HG02759 (cell line): ENCODE results near the gene MMP17.

ENCODE experiments used
- ATAC-seq: cut with Tn5 transposase; IDR thresholded peaks from one replicate; pipeline ENCODE4 v1.9.1; 2021; ENCODE audit warnings: mild to moderate bottlenecking, moderate library complexity; ENCODE audit not compliant: unreplicated experiment

Gene MMP17

DNA sequence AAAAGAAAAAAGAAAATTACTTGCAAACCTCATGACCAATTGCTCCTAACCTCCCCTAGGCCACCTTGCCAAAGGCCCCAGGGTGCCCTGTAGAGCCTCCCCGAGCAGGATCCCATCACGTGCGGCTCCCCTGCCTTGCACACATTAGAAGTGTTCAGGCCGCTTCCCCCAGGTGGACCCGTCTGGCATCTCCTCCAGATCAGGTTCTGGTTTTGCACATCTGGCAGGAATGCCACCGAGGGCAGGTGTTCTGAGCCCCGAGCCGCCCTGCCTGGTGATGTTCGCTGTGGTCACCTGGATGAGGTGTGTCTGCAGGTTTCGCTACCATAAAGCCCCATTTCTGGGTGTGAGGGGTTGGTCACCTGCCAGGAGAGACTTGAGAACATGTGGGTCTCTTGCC is 19.3 kb downstream of the MMP17 start:
- ATAC-seq, result no peak

DNA sequence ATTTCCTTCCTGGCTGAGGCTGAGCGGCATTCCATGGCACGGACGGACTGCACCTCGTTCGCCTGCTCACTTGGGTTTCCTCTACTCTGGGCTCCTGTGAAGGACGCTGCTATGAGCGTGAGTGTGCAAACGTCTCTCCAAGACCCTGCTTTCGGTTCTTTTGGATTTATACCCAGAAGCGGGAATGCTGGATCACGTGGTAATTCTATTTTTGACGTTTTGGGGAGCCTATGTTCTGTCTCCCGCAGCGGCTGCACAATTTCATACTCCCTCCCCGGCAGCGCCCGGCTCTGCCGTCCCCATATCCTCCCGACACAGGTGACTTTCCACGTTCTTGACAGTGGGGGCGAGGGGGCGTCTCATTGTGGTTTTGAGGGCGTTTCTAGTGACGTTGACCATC is 20.6 kb downstream of the MMP17 start:
- ATAC-seq, result no peak

DNA sequence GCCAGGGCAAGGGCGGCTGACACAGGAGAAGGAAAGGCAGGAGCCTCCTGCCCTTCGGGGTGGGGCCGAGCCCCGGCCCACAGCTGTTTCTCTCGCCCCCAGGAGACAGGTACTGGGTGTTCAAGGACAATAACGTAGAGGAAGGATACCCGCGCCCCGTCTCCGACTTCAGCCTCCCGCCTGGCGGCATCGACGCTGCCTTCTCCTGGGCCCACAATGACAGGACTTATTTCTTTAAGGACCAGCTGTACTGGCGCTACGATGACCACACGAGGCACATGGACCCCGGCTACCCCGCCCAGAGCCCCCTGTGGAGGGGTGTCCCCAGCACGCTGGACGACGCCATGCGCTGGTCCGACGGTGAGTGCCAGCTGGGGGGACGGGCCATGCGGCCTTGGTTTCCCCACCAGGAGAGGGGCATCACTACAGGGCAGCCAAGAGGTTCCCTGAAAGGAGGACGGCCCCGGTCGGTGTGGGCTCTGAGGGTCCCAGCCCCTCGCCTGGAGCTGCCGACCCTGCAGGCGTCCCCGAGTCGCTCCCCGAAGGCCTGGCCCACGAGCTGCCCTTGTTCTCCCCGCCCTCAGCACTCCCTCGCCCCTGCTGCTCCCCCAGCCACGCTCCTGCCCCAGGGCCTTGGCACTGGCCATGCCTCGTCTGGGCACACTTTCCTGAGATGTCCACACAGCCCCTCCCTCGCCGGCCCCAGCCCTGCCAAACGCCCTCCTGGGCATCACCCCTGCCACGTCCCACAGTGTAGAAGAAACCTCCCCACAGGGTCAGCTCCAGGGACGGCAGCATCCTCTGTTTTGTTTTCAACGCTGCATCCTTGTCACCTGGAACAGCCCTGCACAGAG is 21.7 kb downstream of the MMP17 start:
- ATAC-seq, result no peak

DNA sequence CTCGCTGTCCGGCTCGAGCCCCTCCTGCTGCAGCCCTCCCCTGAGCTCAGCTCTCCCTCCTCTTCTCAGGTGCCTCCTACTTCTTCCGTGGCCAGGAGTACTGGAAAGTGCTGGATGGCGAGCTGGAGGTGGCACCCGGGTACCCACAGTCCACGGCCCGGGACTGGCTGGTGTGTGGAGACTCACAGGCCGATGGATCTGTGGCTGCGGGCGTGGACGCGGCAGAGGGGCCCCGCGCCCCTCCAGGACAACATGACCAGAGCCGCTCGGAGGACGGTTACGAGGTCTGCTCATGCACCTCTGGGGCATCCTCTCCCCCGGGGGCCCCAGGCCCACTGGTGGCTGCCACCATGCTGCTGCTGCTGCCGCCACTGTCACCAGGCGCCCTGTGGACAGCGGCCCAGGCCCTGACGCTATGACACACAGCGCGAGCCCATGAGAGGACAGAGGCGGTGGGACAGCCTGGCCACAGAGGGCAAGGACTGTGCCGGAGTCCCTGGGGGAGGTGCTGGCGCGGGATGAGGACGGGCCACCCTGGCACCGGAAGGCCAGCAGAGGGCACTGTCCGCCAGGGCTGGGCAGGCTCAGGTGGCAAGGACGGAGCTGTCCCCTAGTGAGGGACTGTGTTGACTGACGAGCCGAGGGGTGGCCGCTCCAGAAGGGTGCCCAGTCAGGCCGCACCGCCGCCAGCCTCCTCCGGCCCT is 22.8 kb downstream of the MMP17 start:
- no peak for ATAC-seq

DNA sequence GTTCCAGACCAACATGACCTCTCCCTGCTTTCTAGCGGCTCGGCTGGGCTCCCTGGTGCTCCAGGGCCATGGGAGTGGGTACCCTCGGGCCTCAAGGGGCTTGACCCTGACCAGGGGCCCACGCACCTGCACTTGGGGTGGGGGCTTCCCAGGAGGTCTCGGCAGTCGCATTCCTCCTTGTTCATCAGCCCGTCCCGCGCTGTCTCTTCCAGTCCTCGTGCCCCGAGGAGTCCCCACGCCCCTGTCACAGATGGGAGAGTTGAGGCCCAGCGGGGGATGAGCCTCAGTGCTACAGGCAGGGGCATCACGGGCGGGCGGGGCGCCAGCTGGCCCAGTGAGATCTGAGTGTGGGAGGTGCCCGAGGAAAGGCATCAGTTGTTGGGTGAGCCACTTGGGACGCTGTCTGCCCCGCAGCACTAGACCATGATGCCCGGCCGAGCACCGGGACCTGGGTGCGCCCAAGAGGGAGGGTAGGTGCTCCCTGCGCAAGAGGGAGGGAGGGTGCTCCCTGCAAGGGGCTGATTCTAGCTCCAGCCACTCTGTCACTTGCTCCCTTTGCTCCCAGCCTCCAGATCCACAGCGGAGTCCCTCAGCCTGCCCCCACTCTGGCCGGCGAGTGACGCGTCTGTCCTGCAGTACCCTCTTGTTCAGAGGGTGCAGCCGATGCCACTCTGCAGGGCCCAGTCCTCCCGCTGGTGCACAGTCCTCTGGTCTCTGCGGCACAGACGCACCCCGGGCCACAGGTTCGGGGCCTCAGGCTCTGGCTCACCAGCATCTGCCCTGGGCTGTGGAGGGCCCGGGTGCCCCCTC is 23.8 kb downstream of the MMP17 start:
- ATAC-seq, result no peak

DNA sequence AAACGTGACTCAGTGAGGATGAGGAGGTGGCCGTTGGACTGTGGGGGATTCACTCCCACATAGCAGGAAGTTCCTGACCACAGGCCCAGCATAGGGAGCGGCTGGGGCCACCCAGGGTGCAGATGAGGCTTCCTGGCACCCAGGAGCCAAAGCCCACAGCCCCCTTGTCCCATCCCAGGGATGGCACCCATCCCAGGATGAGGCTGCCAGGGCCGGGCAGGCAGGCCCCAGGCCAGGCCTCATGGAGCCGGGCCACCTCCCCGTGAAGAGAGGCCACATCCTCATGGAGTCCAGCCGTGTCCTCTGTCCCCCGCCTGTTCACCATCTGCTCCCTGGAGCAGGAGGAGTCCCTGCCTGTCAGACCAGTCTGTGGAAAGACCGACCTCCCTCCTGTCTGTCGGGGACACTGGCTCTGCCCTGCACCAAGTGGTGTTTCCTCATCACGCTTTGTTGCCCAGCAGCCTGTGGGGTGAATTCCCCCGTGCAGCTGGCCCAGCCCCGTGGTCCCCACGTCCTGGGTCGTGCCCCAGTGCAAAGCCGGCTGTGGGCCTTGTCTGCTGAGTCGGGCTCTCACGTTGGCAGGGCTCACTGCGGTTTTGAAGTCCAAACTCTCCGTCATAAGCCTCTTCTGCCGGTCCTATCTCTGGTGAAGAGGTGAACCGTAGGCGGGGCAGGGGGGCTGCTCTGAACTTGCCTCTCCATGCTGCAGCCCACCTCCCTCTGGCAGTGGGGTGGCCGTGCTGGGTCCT is 24.5 kb downstream of the MMP17 start:
- ATAC-seq, result peak; percentile 86

DNA sequence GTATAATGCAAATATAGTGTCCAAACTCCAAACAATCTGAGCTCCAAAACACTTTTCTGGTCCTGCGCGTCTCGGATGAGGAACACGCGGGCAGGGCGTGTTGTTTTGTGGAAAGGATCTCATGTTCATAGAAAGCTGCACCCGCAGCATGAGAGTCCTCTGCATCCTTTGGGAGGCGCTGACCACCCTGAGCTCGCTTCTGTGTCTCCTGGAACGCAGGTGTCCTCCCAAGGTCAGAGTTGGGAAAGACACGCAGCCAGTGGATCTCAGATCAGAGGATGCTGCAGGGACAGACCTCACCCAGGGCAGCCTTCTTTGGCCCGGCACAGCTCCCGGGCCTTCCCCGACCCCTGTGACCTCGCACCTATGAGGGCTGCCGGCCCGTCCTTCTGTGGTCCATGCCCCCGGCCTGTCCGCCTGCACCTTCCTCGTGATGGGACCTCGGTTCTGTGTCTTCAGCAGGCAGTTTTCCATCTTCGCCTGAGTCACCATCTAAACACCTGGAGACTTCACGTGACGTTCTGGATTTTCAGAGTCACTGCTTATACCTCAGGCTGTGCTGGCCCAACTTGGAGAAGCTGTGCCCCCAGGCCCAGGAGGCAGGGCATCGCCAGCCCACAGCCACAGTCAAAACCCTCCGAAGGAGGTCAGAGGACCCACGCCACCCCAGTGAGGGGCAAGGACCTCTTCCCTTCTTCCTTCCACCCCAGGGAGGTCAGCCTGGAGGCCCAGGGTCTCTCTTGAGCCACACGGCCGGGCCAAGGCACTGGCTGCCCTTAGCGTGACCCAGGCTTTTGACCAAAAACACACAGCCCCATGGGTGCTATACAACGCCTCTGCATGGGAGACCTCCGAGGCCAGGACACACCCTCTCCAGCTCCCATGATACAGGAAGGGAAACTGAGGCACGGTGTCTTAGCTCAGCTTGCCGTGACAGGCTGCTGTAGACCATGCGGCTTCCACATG is 25.9 kb downstream of the MMP17 start:
- no peak for ATAC-seq

DNA sequence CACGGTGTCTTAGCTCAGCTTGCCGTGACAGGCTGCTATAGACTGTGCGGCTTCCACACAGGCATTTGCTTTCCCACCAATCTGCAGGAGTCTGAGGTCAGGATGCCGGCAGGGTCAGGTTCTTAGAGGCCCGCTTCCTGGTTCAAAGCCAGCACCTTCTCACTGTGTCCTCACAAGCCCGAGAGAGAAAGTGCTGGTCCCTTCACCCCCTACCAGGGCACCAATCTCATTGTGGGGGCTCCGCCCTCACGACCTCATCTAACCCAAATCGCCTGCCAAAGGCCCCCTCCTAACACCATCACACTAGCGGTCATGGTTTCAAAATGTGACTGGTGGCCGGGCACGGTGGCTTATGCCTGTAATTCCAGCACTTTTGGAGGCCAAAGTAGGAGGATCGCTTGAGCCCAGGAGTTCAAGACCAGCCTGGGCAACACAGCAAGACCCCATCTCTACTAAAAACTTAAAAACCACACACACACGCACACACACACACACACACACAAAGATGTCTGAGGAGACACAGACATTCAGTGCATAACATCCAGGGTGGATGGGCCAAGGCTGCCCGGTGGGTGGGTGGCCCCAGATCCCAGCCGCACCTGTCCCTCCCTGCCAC is 26.8 kb downstream of the MMP17 start:
- no peak for ATAC-seq

DNA sequence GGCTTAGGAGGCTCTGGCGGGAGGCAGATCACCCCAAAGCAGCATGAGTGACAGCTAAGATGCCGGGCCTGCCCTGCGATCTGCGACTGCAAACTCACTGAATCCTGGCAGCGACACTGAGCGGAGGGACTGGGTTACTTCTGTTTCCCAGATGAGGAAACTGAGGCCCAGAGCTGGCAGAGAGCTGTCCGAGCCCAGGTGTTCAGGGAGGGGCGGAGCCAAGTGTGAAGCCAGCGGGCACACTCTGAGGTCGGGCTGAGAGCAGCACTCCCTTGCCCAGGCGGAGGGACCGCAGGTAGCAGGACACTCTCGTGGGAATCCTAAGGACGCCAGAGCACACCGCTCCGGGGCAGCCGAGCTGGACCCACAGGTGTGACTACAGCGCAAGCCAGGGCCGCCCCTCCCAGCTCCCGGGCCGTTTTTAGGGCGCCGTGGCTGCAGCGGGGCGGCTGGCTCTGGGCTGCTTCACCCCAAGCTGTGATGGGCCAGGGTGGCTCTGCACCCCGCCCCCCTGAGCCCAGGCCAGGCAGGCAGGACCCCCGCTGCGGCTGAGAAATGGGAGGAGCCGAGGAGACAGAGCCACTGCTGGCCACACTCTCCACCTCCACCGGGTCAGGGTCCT is 27.4 kb downstream of the MMP17 start:
- no peak for ATAC-seq

DNA sequence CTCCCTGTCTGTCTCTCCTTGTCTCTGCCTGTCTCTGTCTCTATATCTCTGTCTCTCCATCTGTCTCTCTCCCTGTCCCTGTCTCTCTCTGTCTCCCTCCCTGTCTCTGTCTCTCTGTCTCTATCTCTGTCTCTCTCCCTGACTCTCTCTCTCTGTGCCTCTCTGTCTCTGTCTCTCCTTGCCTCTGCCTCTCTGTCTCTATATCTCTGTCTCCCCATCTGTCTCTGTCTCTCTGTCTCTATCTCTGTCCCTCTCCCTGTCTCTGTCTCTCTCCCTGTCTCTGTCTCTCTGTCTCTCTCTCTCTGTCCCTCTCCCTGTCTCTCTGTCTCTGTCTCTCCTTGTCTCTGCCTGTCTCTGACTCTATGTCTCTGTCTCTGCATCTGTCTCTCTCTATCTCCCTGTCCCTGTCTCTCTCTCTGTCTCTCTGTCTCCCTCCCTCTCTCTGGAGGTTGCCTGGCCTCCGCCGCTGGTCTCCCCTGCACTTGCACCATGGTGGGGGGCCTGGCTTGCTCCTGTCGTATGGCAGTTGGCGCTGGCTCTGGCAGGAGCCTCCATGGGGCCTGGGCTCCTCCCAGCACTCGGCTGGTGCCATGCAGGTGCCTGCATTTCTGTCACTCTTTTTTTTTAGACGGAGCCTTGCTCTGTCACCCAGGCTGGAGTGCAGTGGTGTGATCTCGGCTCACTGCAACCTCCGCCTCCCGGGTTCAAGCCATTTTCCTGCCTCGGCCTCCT is 28.3 kb downstream of the MMP17 start:
- ATAC-seq, result no peak

DNA sequence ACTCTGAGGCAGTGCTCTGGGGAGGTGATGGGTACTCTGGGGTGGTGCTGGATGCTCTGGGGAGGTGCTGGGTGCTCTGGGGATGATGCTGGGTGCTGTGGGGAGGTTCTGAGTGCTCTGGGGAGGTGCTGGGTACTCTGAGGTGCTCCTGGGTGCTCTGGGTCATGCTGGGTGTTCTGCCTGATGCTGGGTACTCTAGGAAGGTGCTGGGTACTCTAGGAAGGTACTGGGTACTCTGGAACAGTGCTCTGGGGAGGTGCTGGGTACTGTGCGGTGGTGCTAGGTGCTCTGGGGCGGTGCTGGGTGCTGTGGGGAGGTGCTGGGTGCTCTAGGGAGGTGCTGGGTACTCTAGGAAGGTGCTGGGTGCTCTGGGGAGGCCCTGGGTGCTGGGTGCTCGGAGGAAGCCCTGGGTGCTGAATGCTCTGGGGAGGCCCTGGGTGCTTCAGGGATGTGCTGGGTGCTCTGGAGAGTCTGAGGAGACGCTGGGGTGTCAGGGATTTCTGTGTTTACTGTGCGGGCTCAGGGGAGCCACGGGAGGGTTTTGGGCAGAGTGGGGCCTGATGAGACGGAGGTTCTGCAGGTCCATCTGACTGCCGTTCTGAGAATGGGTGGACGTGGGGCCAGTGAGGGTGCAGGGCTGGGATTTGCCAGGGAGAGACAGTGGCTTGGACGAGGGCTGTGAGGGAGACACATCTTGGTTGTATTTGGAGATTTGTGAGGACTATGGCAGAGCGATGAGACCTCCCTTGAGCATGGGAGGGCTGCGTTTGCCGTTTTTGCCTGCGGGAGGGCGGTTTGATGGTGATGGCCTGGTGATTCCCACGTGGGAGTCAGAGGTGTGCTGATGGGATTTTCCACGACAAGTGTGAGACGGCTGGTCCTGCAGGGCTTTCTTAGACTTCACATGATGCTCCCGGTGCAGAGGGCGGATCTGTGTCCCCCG is 30.0 kb downstream of the MMP17 start:
- ATAC-seq, result no peak

DNA sequence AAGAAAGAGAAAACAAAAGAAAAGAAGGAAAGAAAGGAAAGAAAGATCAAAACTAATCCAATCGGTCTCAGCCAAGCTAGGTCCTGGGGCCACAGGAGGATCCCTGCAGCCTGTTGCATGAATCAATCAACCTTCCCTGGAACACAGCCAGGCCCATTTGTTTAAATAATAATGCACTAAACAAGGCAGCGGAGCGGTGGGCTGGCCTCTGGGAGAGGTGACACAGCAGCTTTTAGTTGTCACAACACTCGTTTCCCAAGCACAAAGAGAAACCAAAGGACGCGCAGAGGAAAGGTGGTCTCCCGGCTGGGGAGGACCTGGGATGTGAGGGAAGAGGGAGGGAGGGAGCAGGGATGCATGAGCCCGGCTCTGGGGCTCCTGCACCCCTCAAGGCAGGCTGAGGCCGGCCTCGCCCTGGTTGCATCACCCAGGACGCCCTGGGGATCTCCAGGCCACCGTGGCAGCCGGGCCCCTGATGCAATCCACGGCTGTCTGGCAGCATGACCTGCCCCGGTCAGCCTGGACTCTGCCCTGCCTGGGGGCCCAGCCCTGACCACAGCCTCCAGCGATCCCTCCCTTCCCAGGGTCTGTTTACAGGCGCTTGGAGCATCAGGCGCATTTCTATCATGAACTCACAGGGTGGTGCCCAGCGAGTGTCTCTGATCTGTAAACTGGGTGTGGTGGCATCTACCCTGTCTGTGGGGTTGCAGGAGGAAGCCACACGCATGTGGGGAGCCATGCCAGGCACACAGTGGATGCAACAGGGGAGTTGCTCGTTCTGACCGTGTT is 32.5 kb downstream of the MMP17 start:
- ATAC-seq, result no peak

DNA sequence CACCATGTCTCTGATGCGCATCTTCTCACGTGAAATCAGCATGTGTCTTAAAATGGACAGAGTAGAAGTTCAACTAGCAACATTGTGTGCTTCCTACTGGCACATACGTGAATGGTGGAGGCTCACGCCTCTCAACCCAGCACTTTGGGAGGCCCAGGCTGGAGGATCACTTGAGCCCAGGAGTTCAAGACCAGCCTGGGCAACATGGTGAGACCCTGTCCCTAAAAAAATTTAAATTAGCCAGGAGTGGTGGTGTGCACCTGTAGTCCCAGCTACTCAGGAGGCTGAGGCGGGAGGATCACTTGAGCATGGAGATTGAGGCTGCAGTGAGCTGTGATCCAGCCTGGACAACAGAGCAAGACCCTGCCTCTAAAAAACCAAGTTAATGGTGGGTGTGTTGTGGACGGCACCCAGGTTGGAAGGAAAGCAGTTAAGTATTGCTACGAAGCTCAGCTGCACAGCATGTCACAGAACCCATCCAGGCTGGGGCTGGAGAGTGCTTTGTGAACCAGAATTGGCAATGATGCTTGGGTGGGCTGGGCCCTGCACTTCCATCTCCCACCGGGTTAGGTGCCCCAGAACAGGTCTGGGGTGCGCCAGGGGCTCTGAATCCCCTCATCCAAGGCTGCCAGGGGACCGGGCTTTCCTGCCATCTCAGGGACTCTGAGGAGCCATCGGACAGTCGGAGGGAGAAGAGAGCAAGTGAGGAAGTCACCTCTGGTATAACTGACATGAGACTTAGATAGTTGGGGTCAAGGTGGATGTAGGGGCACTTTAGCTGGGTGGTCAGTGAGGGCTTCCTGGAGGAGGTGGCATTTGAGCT is 33.3 kb downstream of the MMP17 start:
- ATAC-seq, result no peak

DNA sequence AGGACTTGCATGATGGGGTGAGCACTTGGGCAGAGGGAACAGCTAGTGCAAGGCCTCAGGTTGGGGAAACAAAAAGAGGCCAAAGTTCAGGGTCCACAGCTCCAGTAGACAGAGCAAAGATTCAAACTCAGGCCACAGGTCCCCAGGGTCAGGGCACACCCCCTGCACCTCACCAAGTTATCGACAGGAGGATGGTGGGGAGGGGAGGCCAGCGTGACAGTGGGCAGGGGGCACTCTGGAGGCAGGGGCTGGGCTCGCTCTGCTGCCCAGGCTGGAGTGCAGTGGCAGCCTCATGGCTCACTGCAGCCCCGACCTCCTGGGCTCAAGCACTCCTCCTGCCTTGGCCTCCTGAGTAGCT is 33.9 kb downstream of the MMP17 start:
- ATAC-seq, result no peak

DNA sequence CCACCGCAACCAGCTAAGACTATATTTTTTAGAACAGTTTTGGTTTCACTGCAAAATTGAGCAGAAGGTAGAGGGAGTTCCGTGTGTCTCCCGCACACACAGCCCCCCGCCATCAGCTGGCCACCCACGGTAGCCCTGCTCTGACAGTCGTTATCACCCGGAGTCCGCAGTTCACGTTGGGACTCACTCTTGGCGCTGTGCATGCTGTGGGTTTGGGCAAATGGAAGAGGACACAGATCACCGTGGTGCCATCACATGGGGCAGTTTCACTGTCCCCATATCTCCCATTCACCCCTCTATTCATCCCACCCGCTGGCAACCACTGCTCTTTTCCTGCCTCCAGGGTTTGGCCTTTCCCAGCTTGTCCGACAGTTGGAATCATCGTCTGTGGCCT is 34.4 kb downstream of the MMP17 start:
- ATAC-seq, result no peak
